Activated CD4-positive, CD25-positive, alpha-beta regulatory T cell treated with anti-CD3 and anti-CD28 coated beads, Interleukin-2, amount 50 U/mL, for 16 hours (primary cell): ENCODE measurements around the gene RANBP9.

Source experiments
- DNase-seq: peaks from one replicate; pipeline ENCODE4 v3.0.0-alpha.2; 2020; ENCODE audit warnings: low read depth, low spot score

Gene RANBP9

GRCh38 chr6:13710552-13711323 is 897 bp downstream of the RANBP9 start:
- no peak for DNase-seq

- no peak for DNase-seq
These were observed 1.7 kb downstream of the RANBP9 start for GRCh38 chr6:13709689-13710551.

- DNase-seq, result no peak
These were observed 2.9 kb downstream of the RANBP9 start for GRCh38 chr6:13708736-13709135.

GRCh38 chr6:13703496-13703895 is 8.1 kb downstream of the RANBP9 start:
- DNase-seq, result no peak

- no peak for DNase-seq
These were observed 8.8 kb downstream of the RANBP9 start for GRCh38 chr6:13702809-13703302.

- DNase-seq, result no peak
These were observed 11.4 kb downstream of the RANBP9 start for GRCh38 chr6:13700232-13700631.

- DNase-seq, result no peak
These were observed 12.9 kb downstream of the RANBP9 start for GRCh38 chr6:13698715-13699114.

- no peak for DNase-seq
These were observed 13.8 kb downstream of the RANBP9 start for GRCh38 chr6:13697857-13698256.

- no peak for DNase-seq
These were observed 15.4 kb downstream of the RANBP9 start for GRCh38 chr6:13696226-13696625.

DNA sequence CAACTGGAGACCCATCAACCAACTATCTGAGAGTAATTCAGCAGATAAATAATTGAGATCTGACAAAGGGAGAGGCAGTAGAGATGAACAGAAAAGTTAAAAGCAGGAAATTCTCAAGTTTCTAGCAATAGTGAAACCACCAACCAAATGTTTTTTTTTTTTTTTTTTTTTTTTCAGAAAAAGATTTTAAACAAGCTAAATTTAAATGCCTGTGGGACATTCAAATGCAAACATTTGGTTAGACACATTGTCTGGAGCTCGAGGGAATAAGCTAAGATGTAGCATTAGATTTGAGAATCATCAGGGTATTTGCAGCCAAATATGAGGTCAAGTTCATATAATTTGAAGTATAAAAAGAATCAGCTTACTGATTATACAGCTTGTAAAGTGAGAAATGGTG is 16.4 kb downstream of the RANBP9 start:
- no peak for DNase-seq

DNA sequence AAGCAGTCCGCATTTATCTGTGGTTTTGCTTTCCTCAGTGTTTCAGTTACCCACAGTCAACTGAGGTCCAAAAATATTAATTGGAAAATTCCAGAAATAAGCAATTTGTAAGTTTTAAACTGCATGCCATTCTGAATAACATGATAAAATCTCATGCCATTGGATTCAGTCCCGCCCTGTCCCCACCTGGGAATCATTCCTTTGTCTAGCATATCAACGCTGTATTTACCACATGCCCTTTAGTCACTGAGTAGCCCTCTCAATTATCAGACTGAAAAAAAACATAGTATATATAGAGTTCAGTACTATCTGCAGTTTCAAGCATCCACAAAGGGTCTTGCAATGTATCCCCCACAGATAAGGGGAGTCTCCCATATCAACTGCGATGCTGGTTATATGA is 17.1 kb downstream of the RANBP9 start:
- DNase-seq, result no peak

- no peak for DNase-seq
These were observed 22.0 kb downstream of the RANBP9 start for GRCh38 chr6:13689511-13690256.

DNA sequence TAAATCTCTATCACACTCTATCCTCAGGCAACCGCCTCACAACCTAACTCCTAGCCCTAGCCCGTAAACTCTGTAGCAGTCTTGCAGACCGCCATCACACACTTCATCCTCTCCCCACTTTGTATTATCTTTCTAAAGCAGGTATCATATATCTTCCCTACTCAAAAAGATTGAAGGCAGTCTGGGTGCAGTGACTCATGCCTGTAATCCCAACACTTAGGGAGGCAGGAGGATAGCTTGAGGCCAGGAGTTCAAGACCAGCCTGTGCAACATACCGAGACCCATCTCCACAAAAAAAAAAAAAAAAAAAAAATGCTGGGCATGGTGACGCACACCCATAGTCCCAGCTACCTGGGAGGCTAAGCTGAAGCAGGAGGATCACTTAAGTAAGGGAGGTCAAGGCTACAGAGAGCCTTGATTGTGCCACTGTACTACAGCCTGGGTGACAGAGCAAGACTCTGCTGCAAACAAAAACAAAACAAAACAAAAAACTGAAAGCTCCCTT is 22.9 kb downstream of the RANBP9 start:
- no peak for DNase-seq

DNA sequence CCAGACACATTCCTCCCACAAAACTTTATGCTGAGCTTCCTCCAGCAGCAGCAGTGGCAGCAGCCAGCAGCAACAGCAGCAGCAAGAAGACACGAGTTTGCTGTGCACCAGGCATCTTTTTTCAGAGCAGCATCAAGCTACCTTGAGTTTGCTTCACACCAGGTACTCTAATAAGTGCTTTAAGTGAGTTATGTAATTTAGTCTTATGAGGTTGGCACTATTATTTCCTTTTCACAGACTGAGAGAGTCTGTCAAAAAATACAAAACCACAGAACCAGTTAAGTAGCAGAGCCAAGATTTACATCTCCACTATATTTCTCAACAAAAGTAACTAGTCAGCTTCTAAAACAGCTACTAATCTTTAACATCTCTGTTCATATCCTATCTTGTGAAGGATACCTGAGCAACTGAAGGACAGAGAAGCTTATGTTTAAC is 23.7 kb downstream of the RANBP9 start:
- DNase-seq, result no peak

DNA sequence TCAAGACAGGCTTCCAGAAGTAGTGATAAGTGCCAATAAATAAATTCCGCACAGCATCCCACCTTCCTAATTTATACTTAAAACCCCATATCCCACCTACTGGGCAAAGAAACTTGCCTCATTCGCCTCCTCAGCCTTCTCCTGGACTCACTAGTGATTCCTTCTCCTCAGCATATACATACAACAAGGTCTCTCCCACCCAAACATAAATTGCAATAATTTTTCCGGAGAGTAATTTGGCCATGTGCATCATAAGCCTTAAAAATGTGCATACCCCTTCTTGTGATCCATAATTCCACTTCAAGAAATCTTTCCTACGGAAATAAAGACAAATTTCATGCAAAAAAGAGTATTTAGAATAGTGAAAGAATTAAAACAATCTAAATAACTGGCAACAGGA is 26.8 kb downstream of the RANBP9 start:
- no peak for DNase-seq

GRCh38 chr6:13683038-13683437 is 28.6 kb downstream of the RANBP9 start:
- DNase-seq, result no peak

DNA sequence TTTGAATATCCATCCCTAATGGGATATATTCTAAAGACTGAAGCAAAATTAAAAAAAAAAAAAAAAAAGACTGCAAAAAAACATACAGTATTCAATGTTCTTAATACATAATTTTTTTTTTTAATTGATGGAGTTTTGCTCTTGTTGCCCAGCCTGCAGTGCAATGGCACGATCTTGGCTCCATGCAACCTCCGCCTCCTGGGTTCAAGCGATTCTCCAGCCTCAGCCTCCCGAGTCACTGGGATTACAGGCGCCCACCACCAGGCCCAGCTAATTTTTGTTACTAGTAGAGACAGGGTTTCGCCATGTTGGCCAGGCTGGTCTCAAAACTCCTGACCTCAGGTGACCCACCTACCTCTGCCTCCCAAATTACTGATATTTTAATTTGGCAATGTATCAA is 29.3 kb downstream of the RANBP9 start:
- no peak for DNase-seq

DNA sequence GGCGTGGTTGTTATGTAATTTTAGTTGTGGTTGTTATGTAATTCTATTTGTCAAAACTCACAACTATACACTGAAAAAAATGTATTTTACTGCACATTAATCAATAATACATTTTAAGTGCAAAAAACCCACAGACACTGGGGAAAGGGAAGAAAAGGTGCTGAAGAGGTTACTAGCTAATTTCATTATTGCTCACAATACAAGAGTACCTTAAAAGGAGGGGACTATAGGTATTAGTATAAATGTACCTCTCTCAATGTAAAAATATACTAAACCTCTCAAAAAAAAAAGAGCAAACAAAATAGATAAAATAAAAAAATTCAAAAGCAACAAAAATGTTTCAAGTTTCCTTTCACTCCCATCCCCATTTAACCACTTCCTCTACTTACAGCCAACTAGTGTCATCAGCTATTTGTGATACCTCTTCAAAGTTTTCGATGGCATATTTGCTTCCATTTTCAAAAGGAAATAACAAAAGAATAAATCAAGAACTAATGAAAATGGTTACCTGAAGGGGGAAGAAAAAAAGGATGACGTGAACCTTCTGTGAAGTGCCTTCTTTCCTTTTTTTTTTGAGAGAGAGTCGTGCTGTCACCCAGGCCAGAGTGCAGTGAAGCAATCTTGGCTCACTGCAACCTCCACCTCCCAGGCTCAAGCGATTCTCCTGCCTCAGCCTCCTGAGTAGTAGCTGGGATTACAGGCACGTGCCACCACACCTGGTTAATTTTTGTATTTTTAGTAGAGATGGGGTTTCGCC is 30.2 kb downstream of the RANBP9 start:
- no peak for DNase-seq

- DNase-seq, result no peak
These were observed 31.1 kb downstream of the RANBP9 start for GRCh38 chr6:13680448-13680968.

- DNase-seq, result no peak
These were observed 31.6 kb downstream of the RANBP9 start for GRCh38 chr6:13679996-13680395.
